K562 (cell line): ENCODE data around the gene DRC3.

ENCODE experiments used
- BCLAF1 ChIP-seq, 2 experiments: fragments of 450-650 bp in 1 of 2; IDR thresholded peaks; 2 replicates each; pipeline ENCODE4 v1.6.1; 2011 to 2017; ENCODE audit warnings: low read depth in 2 of 2, antibody characterized with exemption in 1 of 2, borderline replicate concordance in 1 of 2, low read length in 1 of 2, mild to moderate bottlenecking in 1 of 2, mixed read lengths in 1 of 2; ENCODE audit not compliant: control insufficient read depth in 1 of 2
- CEBPB ChIP-seq: fragments of 450-650 bp; IDR thresholded peaks from 2 replicates; pipeline ENCODE4 v1.6.1; 2016; ENCODE audit warnings: missing genetic modification characterization, missing compliant biosample characterization
- CGGBP1 ChIP-seq: fragments of 250-450 bp; sonication (Bioruptor Pico); IDR thresholded peaks from 2 replicates; pipeline ENCODE4 v1.9.0; 2021; ENCODE audit warnings: mild to moderate bottlenecking
- CTCF ChIP-seq, 3 experiments: IDR thresholded peaks in 2 of 3; conservative IDR thresholded peaks in 1 of 3; 2 replicates each; pipeline ENCODE4 v1.5.1; 2011 to 2012; ENCODE audit warnings: low read length in 3 of 3, mild to moderate bottlenecking in 3 of 3, control low read depth in 2 of 3, improper control_type of control experiment in 1 of 3, inconsistent platforms in 1 of 3, low read depth in 1 of 3, mixed read lengths in 1 of 3, moderate library complexity in 1 of 3; ENCODE audit not compliant: insufficient read depth in 2 of 3
- FOSL1 ChIP-seq: fragments of 200-800 bp; sonication (Bioruptor generic); conservative IDR thresholded peaks from 2 replicates; pipeline ENCODE4 v1.6.1; 2016; ENCODE audit warnings: missing genetic modification characterization, missing compliant biosample characterization
- JUNB ChIP-seq: fragments of 450-650 bp; formaldehyde crosslinking; conservative IDR thresholded peaks from 2 replicates; pipeline ENCODE4 v1.4.0; 2020; ENCODE audit warnings: mild to moderate bottlenecking
- PKNOX1 ChIP-seq: fragments of 450-650 bp; IDR thresholded peaks from 2 replicates; pipeline ENCODE4 v1.6.1; 2016
- POLR2G ChIP-seq: fragments of 200-400 bp; formaldehyde crosslinking; IDR thresholded peaks from 2 replicates; pipeline ENCODE4 v1.6.1; 2017; ENCODE audit warnings: low read depth, mild to moderate bottlenecking, antibody characterized with exemption, low read length, moderate library complexity
- REST ChIP-seq, 2 experiments: fragments of 450-650 bp; formaldehyde crosslinking in 1 of 2; IDR thresholded peaks; 2 replicates each; pipeline versions ENCODE4 v1.4.0 to v1.6.1; 2014 to 2020; ENCODE audit warnings: mild to moderate bottlenecking in 2 of 2, borderline replicate concordance in 1 of 2, low read depth in 1 of 2
- SUPT5H ChIP-seq: fragments of 450-650 bp; IDR thresholded peaks from 2 replicates; pipeline ENCODE4 v1.6.1; 2016
- TAF1 ChIP-seq: IDR thresholded peaks from 2 replicates; pipeline ENCODE4 v1.6.1; 2011; ENCODE audit warnings: mild to moderate bottlenecking, low read length, moderate library complexity; ENCODE audit not compliant: insufficient read depth, control insufficient read depth, severe bottlenecking; ENCODE audit errors: extremely low read depth
- ZNF253 ChIP-seq: fragments of 250-450 bp; sonication (Bioruptor Pico); conservative IDR thresholded peaks from 2 replicates; pipeline ENCODE4 v1.6.1; 2021; ENCODE audit warnings: mild to moderate bottlenecking
- ZNF449 ChIP-seq: fragments of 250-450 bp; sonication (Bioruptor Pico); IDR thresholded peaks from 2 replicates; pipeline ENCODE4 v1.8.0; 2022; ENCODE audit warnings: moderate library complexity, mild to moderate bottlenecking, inconsistent platforms

GRCh38 chr17:17972126-17972951, at the start of gene DRC3, which contains the start of gene TOM1L2:
- peak in 1 of 3 experiments; percentile 16; a peak in 2 of 6 replicates for TF ChIP-seq CTCF (IDR thresholded peaks at IDR 0.05 in 2 of 3, conservative IDR thresholded peaks at IDR 0.05 in 1 of 3; ENCODE audit: insufficient read depth in 2 of 3, low read depth in 1 of 3, low read length in 3 of 3)
- peak; percentile 89 for TF ChIP-seq CEBPB
- no peak for TF ChIP-seq BCLAF1 (IDR thresholded peaks at IDR 0.05; ENCODE audit: borderline replicate concordance in 1 of 2, control insufficient read depth in 1 of 2, low read depth in 2 of 2, low read length in 1 of 2)
- peak; percentile 79 for TF ChIP-seq POLR2G
- TF ChIP-seq SUPT5H, result peak; percentile 33; the same call in 1 of the 2 replicates
- no peak for TF ChIP-seq ZNF253 (CRISPR knock-in tag)
- no peak for TF ChIP-seq CGGBP1 (CRISPR knock-in tag)
- peak; percentile 18 for TF ChIP-seq TAF1
- peak; percentile 84 for TF ChIP-seq REST (IDR thresholded peaks at IDR 0.05; ENCODE audit: borderline replicate concordance)
- no peak for TF ChIP-seq REST (CRISPR knock-in tag; IDR thresholded peaks at IDR 0.05; ENCODE audit: low read depth)
- TF ChIP-seq JUNB (CRISPR knock-in tag), result no peak
- TF ChIP-seq ZNF449 (CRISPR knock-in tag), result no peak
- TF ChIP-seq PKNOX1, result peak; percentile 100
- TF ChIP-seq FOSL1 (tag), result 0 out of 2 replicates have a peak, but pooled peaks have one; percentile 30
